GM23338 (cell line): ENCODE data around the gene RP9. TPM values are rescaled to one million over a fixed set of nuclear protein-coding genes. Genes with fewer than 3 reads are reported as not detected.

Experiments used
- ATAC-seq: fragments of 200-7000 bp; cut with Tn5 transposase; 3 replicates; pipeline ENCODE4 v1.9.1; 2020
- DNase-seq: peaks from one replicate; pipeline ENCODE4 v3.0.0-alpha.2; 2015; ENCODE audit warnings: low spot score
- H2AFZ ChIP-seq: fragments of 200-600 bp; sonication (generic); 2 replicates; pipeline ENCODE4 v1.8.0; 2016; ENCODE audit warnings: antibody characterized with exemption, mild to moderate bottlenecking, moderate library complexity
- H3F3A ChIP-seq: fragments of 200-600 bp; sonication (generic); replicated peaks from 2 replicates; pipeline ENCODE4 v1.8.0; 2017; ENCODE audit warnings: antibody characterized with exemption, mixed run types, low read depth
- H3K27ac ChIP-seq: fragments of 200-600 bp; sonication (generic); 2 replicates; pipeline ENCODE4 v1.6.1; 2016; ENCODE audit warnings: low read depth
- H3K27me3 ChIP-seq: fragments of 200-600 bp; sonication (generic); 2 replicates; pipeline ENCODE4 v1.8.0; 2016; ENCODE audit warnings: mild to moderate bottlenecking, mixed run types, moderate library complexity; ENCODE audit not compliant: insufficient read depth
- H3K36me3 ChIP-seq: fragments of 200-600 bp; sonication (generic); 2 replicates; pipeline ENCODE4 v1.8.0; 2016; ENCODE audit warnings: mild to moderate bottlenecking; ENCODE audit not compliant: insufficient read depth
- H3K4me1 ChIP-seq: fragments of 200-600 bp; sonication (generic); 2 replicates; pipeline ENCODE4 v1.8.0; 2016; ENCODE audit warnings: mild to moderate bottlenecking, moderate library complexity; ENCODE audit not compliant: insufficient read depth
- H3K4me2 ChIP-seq: fragments of 200-600 bp; sonication (generic); 2 replicates; pipeline ENCODE4 v1.7.1; 2017; ENCODE audit warnings: mixed run types
- H3K4me3 ChIP-seq: fragments of 200-600 bp; sonication (generic); 2 replicates; pipeline ENCODE4 v1.6.1; 2016; ENCODE audit warnings: mixed run types
- H3K79me2 ChIP-seq: fragments of 200-600 bp; sonication (generic); replicated peaks from 2 replicates; pipeline ENCODE4 v1.8.0; 2017; ENCODE audit warnings: mild to moderate bottlenecking; ENCODE audit not compliant: insufficient read depth
- H3K9me2 ChIP-seq: fragments of 200-600 bp; sonication (generic); 2 replicates; pipeline ENCODE4 v1.8.0; 2017; ENCODE audit not compliant: insufficient read depth
- H4K20me1 ChIP-seq: fragments of 200-600 bp; sonication (generic); replicated peaks from 2 replicates; pipeline ENCODE4 v1.8.0; 2017; ENCODE audit warnings: mild to moderate bottlenecking; ENCODE audit not compliant: insufficient read depth
- H3K27ac Mint-ChIP-seq: 2 replicates; pipeline ENCODE4 v1.8.0; 2020; ENCODE audit warnings: inconsistent platforms, mild to moderate bottlenecking, moderate library complexity, mixed read lengths
- H3K27me3 Mint-ChIP-seq: 3 replicates; pipeline ENCODE4 v1.8.0; 2022; ENCODE audit warnings: low read depth, mild to moderate bottlenecking, moderate library complexity, mixed read lengths, inconsistent platforms; ENCODE audit not compliant: insufficient read depth, poor library complexity
- H3K36me3 Mint-ChIP-seq: 3 replicates; pipeline ENCODE4 v1.8.0; 2021; ENCODE audit warnings: low read depth, mild to moderate bottlenecking, inconsistent platforms, moderate library complexity, mixed read lengths
- H3K4me1 Mint-ChIP-seq: 3 replicates; pipeline ENCODE4 v1.8.0; 2020; ENCODE audit warnings: mild to moderate bottlenecking, inconsistent platforms, mixed read lengths
- H3K4me3 Mint-ChIP-seq: 3 replicates; pipeline ENCODE4 v1.8.0; 2021; ENCODE audit warnings: moderate library complexity, mild to moderate bottlenecking, inconsistent platforms, mixed read lengths
- H3K9me3 Mint-ChIP-seq: 3 replicates; pipeline ENCODE4 v1.8.0; 2020; ENCODE audit warnings: moderate library complexity, mild to moderate bottlenecking, inconsistent platforms, mixed read lengths
- CREB1 ChIP-seq: fragments of 250-450 bp; sonication (Bioruptor Pico); IDR thresholded peaks from 2 replicates; pipeline ENCODE4 v1.5.0; 2020; ENCODE audit warnings: low read depth, mild to moderate bottlenecking, moderate library complexity
- EZH2 ChIP-seq: fragments of 200-600 bp; sonication (generic); IDR thresholded peaks from one replicate; pipeline ENCODE4 v1.8.0; 2017; ENCODE audit warnings: antibody characterized with exemption, mild to moderate bottlenecking, low read depth; ENCODE audit not compliant: unreplicated experiment
- EZH2phosphoT487 ChIP-seq: fragments of 200-600 bp; sonication (generic); IDR thresholded peaks from one replicate; pipeline ENCODE4 v1.8.1; 2018; ENCODE audit warnings: antibody characterized with exemption; ENCODE audit not compliant: unreplicated experiment
- JUNB ChIP-seq: IDR thresholded peaks from one replicate; pipeline ENCODE4 v1.6.1; 2016; ENCODE audit warnings: antibody characterized with exemption; ENCODE audit not compliant: unreplicated experiment
- NANOG ChIP-seq: IDR thresholded peaks from 2 replicates; pipeline ENCODE4 v1.6.1; 2016; ENCODE audit warnings: antibody characterized with exemption, borderline replicate concordance
- POLR2AphosphoS5 ChIP-seq: IDR thresholded peaks from 2 replicates; pipeline ENCODE4 v1.6.1; 2016; ENCODE audit warnings: antibody characterized with exemption, low read depth
- STAT1 ChIP-seq: IDR thresholded peaks from one replicate; pipeline ENCODE4 v1.6.1; 2016; ENCODE audit warnings: antibody characterized with exemption; ENCODE audit not compliant: unreplicated experiment
- ZNF114 ChIP-seq: fragments of 250-450 bp; sonication (Bioruptor Pico); IDR thresholded peaks from 2 replicates; pipeline ENCODE4 v1.5.0; 2020; ENCODE audit warnings: mild to moderate bottlenecking, moderate library complexity
- ZNF331 ChIP-seq: fragments of 250-450 bp; sonication (Bioruptor Pico); IDR thresholded peaks from 2 replicates; pipeline ENCODE4 v1.5.0; 2020; ENCODE audit warnings: low read depth, mild to moderate bottlenecking, moderate library complexity
- polyA plus RNA-seq: library from polyadenylated mRNA; unstranded; fragments of >200 nt; fragmentation: Nextera tagmentation; extraction: Ambion mirVana; gene quantifications from 2 replicates; pipeline ENCODE4 v1.2.1, GENCODE V29; 2016
- total RNA-seq: library from RNA; depleted of rRNA; stranded (reverse); fragments of >200 nt; shearing (Covaris generic); gene quantifications from 2 replicates; pipeline ENCODE4 v1.2.3, GENCODE V29; 2014
- TF ChIP-seq, protein P1 (sequence below): IDR thresholded peaks from one replicate; pipeline ENCODE4 v1.6.1; 2018; ENCODE audit warnings: antibody characterized with exemption; ENCODE audit not compliant: unreplicated experiment
- TF ChIP-seq, protein P2 (sequence below): IDR thresholded peaks from 2 replicates; pipeline ENCODE4 v1.6.1; 2016; ENCODE audit warnings: antibody characterized with exemption
- TF ChIP-seq, protein P3 (sequence below): fragments of 250-450 bp; sonication (Bioruptor Pico); IDR thresholded peaks from 2 replicates; pipeline ENCODE4 v1.5.0; 2020; ENCODE audit warnings: mild to moderate bottlenecking, moderate library complexity
- TF ChIP-seq, protein P4 (sequence below), 2 experiments: fragments of 200-600 bp in 1 of 2; sonication (generic) in 1 of 2; conservative IDR thresholded peaks; 2 replicates each; pipeline versions ENCODE4 v1.5.1 to v1.6.1; 2016 to 2017; ENCODE audit warnings: antibody characterized with exemption in 2 of 2, low read depth in 2 of 2, mild to moderate bottlenecking in 2 of 2, moderate library complexity in 1 of 2

Gene RP9
- total and polyA plus RNA-seq, 2 experiments from 2014 or later = 8.7 to 43.2 TPM

DNA sequence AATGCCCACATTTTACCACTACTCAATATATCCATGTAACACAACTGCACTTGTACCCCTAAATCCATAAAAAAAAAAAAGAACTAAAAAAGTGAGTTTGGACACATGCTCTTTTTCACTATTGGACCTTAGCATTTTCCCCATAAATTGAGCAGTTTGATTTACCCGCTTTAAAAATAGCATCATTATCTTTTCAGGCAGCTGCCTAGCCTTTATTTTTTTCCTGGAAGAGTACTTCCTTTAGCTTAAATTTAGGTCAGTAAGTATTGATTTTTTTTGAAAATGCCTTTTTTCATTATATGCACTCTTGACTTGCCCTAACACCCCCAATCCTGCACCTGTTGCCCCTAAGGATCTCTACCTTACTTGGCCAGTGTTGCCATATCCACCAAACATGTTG, 41.3 kb downstream of the RP9 start:
- Histone ChIP-seq H3K36me3 (no peaks in the 10 kb centered on the region), H3K4me2 (no peak overlapping the region), H3K4me3 (no peak overlapping the region), H3K79me2 (no peaks in the 10 kb centered on the region), H3K4me1 (peaks cover 6% of the 10 kb centered on the region; the same call in 1 of the 2 replicates), H3K27me3 (no peaks in the 10 kb centered on the region), H3K27ac (no peak overlapping the region), H4K20me1 (no peaks in the 10 kb centered on the region), H3F3A (no peaks in the 10 kb centered on the region), H2AFZ (no peak overlapping the region), H3K9me2 (peaks cover 4% of the 10 kb centered on the region; the same call in 1 of the 2 replicates)
- Mint-ChIP-seq H3K4me1 (peaks cover 6% of the 10 kb centered on the region; the same call in 1 of the 3 replicates), H3K27ac (no peak overlapping the region), H3K9me3 (peaks cover 73% of the 10 kb centered on the region), H3K4me3 (no peak overlapping the region), H3K36me3 (peaks cover 42% of the 10 kb centered on the region), H3K27me3 (peaks cover 4% of the 10 kb centered on the region)
- DNase-seq (no peak), ATAC-seq (no peak)
- no peak for TF ChIP-seq STAT1
- no peak for TF ChIP-seq EZH2phosphoT487
- TF ChIP-seq CREB1 = no peak
- no peak for TF ChIP-seq ZNF331 (CRISPR knock-in tag)
- TF ChIP-seq, protein P1, sequence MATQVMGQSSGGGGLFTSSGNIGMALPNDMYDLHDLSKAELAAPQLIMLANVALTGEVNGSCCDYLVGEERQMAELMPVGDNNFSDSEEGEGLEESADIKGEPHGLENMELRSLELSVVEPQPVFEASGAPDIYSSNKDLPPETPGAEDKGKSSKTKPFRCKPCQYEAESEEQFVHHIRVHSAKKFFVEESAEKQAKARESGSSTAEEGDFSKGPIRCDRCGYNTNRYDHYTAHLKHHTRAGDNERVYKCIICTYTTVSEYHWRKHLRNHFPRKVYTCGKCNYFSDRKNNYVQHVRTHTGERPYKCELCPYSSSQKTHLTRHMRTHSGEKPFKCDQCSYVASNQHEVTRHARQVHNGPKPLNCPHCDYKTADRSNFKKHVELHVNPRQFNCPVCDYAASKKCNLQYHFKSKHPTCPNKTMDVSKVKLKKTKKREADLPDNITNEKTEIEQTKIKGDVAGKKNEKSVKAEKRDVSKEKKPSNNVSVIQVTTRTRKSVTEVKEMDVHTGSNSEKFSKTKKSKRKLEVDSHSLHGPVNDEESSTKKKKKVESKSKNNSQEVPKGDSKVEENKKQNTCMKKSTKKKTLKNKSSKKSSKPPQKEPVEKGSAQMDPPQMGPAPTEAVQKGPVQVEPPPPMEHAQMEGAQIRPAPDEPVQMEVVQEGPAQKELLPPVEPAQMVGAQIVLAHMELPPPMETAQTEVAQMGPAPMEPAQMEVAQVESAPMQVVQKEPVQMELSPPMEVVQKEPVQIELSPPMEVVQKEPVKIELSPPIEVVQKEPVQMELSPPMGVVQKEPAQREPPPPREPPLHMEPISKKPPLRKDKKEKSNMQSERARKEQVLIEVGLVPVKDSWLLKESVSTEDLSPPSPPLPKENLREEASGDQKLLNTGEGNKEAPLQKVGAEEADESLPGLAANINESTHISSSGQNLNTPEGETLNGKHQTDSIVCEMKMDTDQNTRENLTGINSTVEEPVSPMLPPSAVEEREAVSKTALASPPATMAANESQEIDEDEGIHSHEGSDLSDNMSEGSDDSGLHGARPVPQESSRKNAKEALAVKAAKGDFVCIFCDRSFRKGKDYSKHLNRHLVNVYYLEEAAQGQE = no peak
- TF ChIP-seq NANOG = no peak
- TF ChIP-seq, protein P2, sequence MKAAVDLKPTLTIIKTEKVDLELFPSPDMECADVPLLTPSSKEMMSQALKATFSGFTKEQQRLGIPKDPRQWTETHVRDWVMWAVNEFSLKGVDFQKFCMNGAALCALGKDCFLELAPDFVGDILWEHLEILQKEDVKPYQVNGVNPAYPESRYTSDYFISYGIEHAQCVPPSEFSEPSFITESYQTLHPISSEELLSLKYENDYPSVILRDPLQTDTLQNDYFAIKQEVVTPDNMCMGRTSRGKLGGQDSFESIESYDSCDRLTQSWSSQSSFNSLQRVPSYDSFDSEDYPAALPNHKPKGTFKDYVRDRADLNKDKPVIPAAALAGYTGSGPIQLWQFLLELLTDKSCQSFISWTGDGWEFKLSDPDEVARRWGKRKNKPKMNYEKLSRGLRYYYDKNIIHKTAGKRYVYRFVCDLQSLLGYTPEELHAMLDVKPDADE = no peak
- TF ChIP-seq, protein P3, sequence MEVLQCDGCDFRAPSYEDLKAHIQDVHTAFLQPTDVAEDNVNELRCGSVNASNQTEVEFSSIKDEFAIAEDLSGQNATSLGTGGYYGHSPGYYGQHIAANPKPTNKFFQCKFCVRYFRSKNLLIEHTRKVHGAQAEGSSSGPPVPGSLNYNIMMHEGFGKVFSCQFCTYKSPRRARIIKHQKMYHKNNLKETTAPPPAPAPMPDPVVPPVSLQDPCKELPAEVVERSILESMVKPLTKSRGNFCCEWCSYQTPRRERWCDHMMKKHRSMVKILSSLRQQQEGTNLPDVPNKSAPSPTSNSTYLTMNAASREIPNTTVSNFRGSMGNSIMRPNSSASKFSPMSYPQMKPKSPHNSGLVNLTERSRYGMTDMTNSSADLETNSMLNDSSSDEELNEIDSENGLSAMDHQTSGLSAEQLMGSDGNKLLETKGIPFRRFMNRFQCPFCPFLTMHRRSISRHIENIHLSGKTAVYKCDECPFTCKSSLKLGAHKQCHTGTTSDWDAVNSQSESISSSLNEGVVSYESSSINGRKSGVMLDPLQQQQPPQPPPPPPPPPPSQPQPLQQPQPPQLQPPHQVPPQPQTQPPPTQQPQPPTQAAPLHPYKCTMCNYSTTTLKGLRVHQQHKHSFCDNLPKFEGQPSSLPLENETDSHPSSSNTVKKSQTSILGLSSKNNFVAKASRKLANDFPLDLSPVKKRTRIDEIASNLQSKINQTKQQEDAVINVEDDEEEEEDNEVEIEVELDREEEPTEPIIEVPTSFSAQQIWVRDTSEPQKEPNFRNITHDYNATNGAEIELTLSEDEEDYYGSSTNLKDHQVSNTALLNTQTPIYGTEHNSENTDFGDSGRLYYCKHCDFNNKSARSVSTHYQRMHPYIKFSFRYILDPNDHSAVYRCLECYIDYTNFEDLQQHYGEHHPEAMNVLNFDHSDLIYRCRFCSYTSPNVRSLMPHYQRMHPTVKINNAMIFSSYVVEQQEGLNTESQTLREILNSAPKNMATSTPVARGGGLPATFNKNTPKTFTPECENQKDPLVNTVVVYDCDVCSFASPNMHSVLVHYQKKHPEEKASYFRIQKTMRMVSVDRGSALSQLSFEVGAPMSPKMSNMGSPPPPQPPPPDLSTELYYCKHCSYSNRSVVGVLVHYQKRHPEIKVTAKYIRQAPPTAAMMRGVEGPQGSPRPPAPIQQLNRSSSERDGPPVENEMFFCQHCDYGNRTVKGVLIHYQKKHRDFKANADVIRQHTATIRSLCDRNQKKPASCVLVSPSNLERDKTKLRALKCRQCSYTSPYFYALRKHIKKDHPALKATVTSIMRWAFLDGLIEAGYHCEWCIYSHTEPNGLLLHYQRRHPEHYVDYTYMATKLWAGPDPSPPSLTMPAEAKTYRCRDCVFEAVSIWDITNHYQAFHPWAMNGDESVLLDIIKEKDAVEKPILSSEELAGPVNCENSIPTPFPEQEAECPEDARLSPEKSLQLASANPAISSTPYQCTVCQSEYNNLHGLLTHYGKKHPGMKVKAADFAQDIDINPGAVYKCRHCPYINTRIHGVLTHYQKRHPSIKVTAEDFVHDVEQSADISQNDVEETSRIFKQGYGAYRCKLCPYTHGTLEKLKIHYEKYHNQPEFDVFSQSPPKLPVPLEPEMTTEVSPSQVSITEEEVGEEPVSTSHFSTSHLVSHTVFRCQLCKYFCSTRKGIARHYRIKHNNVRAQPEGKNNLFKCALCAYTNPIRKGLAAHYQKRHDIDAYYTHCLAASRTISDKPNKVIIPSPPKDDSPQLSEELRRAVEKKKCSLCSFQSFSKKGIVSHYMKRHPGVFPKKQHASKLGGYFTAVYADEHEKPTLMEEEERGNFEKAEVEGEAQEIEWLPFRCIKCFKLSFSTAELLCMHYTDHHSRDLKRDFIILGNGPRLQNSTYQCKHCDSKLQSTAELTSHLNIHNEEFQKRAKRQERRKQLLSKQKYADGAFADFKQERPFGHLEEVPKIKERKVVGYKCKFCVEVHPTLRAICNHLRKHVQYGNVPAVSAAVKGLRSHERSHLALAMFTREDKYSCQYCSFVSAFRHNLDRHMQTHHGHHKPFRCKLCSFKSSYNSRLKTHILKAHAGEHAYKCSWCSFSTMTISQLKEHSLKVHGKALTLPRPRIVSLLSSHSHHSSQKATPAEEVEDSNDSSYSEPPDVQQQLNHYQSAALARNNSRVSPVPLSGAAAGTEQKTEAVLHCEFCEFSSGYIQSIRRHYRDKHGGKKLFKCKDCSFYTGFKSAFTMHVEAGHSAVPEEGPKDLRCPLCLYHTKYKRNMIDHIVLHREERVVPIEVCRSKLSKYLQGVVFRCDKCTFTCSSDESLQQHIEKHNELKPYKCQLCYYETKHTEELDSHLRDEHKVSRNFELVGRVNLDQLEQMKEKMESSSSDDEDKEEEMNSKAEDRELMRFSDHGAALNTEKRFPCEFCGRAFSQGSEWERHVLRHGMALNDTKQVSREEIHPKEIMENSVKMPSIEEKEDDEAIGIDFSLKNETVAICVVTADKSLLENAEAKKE (CRISPR knock-in tag) = no peak
- no peak for TF ChIP-seq ZNF114 (CRISPR knock-in tag)
- TF ChIP-seq, protein P4, sequence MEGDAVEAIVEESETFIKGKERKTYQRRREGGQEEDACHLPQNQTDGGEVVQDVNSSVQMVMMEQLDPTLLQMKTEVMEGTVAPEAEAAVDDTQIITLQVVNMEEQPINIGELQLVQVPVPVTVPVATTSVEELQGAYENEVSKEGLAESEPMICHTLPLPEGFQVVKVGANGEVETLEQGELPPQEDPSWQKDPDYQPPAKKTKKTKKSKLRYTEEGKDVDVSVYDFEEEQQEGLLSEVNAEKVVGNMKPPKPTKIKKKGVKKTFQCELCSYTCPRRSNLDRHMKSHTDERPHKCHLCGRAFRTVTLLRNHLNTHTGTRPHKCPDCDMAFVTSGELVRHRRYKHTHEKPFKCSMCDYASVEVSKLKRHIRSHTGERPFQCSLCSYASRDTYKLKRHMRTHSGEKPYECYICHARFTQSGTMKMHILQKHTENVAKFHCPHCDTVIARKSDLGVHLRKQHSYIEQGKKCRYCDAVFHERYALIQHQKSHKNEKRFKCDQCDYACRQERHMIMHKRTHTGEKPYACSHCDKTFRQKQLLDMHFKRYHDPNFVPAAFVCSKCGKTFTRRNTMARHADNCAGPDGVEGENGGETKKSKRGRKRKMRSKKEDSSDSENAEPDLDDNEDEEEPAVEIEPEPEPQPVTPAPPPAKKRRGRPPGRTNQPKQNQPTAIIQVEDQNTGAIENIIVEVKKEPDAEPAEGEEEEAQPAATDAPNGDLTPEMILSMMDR (conservative IDR thresholded peaks at IDR 0.05; ENCODE audit: low read depth in 2 of 2) = no peak
- TF ChIP-seq POLR2AphosphoS5 = no peak
- no peak for TF ChIP-seq EZH2
- TF ChIP-seq JUNB = no peak
